Stimulated activated CD8-positive, alpha-beta memory T cell treated with anti-CD3 and anti-CD28 coated beads, Interleukin-7, amount 100 ng/mL, for 1 hour (primary cell): ENCODE results near the gene SPIC.

Source experiments
- DNase-seq, 2 donors: peaks; one replicate each; pipeline ENCODE4 v3.0.0-alpha.2; 2020; ENCODE audit warnings: low read depth in 2 of 2

The SPIC gene

DNA sequence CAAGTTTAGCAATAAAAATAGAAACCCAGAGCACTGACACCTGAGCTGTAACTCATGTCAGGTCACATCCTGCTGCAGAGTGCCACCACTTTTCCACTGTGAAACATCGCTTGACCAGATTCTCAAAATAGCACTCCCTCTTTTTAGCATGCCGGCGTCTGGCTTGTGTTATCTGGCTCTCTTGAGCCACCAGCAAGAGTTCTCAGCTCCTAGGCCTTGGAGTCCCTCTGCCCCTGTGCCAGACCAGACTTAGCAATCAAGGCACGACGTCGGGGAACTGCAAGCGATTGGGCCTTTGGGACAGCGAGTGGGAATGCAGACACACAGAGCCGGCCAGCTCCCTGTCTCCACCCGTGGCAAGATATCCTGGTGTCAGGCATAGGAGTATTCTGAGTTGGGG, 52.5 kb downstream of the SPIC start:
- no peak for DNase-seq

DNA sequence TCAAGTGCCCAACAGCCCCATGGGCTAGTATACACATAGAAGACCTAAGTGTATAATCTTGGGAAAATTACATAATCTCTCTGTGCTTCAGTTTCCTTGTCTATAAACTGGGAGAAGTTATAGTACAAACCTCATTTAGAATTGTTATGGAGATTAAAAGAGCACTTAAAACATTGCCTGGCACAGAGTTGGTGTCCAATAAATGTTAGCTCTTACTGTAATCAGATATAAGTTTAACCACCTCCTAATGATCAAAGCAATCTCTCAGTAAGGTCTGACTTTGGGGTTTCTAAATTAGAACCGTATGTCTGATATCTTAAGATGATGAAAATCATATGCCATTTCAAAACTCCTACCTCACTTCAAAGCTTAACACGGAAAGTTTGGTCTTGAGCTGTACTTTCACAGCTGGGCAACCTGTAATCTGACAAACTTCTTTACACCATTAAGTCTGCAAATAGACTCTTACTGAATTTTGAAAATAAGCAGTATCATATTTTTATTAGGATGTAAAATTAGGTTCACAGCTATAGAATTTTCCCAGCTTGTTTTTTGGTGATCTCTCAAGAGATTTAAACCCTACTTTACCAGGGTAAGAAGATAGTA, 61.0 kb downstream of the SPIC start:
- no peak for DNase-seq
